Measurements from ENCODE around the gene CNOT3. TPM values are rescaled to one million over a fixed set of nuclear protein-coding genes. Genes with fewer than 3 reads are reported as not detected.

CNOT3 gene
- total RNA-seq, 2 donors from 2014 or later: 84.5 to 107 TPM

DNA sequence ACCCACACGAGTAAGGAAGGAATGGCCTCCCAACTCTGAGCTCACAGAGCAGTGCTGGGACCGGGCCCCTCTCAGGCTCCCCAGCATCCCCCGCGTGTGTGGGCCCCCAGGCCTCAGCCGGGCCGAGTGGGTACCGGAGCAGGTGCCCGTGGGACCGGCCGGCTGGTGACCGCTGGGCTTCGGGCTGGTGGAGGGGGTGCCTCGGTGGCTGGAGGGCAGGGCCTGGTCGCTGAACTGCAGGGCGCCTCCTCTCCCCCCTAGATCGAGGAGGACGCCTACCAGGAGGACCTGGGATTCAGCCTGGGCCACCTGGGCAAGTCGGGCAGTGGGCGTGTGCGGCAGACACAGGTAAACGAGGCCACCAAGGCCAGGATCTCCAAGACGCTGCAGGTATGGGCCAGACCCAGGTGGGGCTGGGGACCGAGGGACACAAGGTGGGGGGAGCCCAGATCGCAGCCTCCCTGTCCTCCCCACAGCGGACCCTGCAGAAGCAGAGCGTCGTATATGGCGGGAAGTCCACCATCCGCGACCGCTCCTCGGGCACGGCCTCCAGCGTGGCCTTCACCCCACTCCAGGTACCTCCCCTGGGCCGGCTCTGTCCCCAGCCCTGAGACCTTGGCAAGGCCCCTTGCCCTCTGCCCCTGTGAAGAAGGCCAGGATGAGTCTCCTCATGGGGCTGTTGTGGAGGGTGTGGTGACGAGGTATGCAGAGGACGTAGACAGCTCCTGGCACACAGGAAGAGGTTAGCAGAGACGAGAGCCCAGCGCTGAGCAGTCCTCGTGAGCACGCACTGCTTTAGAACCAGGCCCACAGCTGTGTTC is 8.6 kb upstream of the CNOT3 start:
- Mint-ChIP-seq H3K27me3 (ENCODE audit: low read depth) (no peaks in the 10 kb centered on the region), H3K27ac (no peak overlapping the region), H3K4me1 (ENCODE audit: low read depth) (no peaks in the 10 kb centered on the region), H3K9me3 (no peaks in the 10 kb centered on the region), H3K36me3 (ENCODE audit: insufficient read depth in 2 of 2) (peaks cover 0 to 2% of the 10 kb centered on the region in 2 donors), H3K4me3 (no peak overlapping the region)
- no peak for ATAC-seq (replicated peaks in 1 of 2)
- DNase-seq: no peak

GRCh38 chr19:54129617-54129996 is 8.0 kb upstream of the CNOT3 start:
- Mint-ChIP-seq H3K4me3 (no peak overlapping the region), H3K36me3 (ENCODE audit: insufficient read depth in 2 of 2) (peaks cover 0 to 2% of the 10 kb centered on the region in 2 donors), H3K4me1 (ENCODE audit: low read depth) (no peaks in the 10 kb centered on the region), H3K27me3 (ENCODE audit: low read depth) (no peaks in the 10 kb centered on the region), H3K9me3 (no peaks in the 10 kb centered on the region), H3K27ac (no peak overlapping the region)
- DNase-seq: no peak
- ATAC-seq (replicated peaks in 1 of 2): no peak

GRCh38 chr19:54133312-54133956 is 4.1 kb upstream of the CNOT3 start:
- Mint-ChIP-seq H3K27me3 (ENCODE audit: low read depth) (no peaks in the 10 kb centered on the region), H3K9me3 (no peaks in the 10 kb centered on the region), H3K4me1 (ENCODE audit: low read depth) (peaks cover 13% of the 10 kb centered on the region), H3K27ac (no peak overlapping the region), H3K4me3 (no peak overlapping the region), H3K36me3 (ENCODE audit: insufficient read depth in 2 of 2) (peaks cover 0 to under 1% of the 10 kb centered on the region in 2 donors)
- DNase-seq (no peak), ATAC-seq (replicated peaks in 1 of 2) (no peak)

DNA sequence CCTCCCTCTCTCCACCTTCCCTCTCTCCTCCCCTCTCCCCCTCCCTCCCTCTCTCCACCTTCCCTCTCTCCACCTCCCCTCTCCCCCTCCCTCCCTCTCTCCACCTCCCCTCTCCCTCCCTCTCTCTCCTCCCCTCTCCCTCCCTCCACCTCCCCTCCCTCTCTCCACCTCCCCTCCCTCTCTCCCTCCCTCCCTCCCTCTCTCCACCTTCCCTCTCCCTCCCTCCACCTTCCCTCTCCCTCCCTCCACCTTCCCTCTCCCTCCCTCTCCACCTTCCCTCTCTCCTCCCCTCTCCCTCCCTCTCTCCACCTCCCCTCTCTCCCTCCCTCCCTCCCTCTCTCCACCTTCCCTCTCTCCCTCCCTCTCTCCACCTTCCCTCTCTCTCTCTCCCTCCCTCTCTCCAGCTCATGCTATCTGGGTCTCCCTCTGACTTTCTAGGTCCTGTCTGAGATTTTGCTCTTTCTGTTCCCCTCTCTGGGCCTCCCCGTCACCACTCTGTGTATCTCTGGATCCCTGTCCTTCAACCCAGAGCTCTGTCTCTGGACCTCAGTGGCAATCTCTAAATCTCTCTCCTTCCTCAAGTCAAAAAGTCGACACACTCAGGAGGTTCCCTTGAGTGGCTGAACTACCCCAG is 3.5 kb upstream of the CNOT3 start:
- Mint-ChIP-seq H3K9me3 (no peaks in the 10 kb centered on the region), H3K4me3 (no peak overlapping the region), H3K27ac (no peak overlapping the region), H3K4me1 (ENCODE audit: low read depth) (peaks cover 19% of the 10 kb centered on the region), H3K27me3 (ENCODE audit: low read depth) (no peaks in the 10 kb centered on the region), H3K36me3 (ENCODE audit: insufficient read depth in 2 of 2) (peaks cover 3 to 6% of the 10 kb centered on the region in 2 donors)
- ATAC-seq (replicated peaks in 1 of 2) (no peak), DNase-seq (no peak)

DNA sequence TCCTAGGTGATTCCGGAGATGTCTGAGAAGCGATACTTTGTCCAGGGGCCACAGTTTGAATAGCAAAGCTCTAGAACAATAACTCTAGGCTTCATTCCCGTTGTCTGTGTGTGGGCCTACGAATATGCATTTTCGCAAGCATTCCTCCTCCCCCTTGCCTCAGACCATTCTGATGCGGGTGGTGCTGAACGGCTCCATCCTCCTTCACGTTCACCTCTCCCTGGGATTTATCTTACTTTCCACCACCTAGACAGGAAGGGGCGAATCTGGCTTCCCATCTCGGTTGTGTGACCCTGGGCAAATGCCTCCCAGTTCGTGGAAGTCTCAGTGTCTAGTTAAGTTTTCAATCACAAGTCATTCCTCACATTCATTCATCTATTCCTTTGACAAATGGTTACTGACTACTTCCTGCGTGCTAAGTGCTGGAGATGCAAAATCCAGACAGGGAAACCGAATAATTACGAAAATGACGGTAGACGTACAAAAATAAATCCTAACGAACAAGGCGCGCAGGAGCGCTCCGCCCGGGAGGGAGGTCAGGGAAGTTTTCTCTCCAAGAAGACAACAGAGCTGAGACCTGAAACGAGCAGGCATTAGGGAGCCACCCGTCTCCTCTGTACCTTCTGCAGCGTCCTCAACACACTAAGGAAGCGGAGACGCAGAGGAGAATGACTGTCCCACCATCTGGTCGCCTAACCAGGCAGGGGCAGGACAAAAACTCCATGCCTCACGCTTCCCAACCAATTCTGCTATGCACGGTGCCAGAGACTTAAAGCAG is 1.3 kb upstream of the CNOT3 start:
- DNase-seq: no peak
- Mint-ChIP-seq H3K27me3 (ENCODE audit: low read depth) (no peaks in the 10 kb centered on the region), H3K36me3 (ENCODE audit: insufficient read depth in 2 of 2) (peaks cover 6 to 7% of the 10 kb centered on the region in 2 donors), H3K9me3 (no peaks in the 10 kb centered on the region), H3K4me1 (ENCODE audit: low read depth) (peaks cover 38% of the 10 kb centered on the region), H3K4me3 (peak overlapping the region; percentile 90 to 97), H3K27ac (no peak overlapping the region)
- no peak for ATAC-seq (replicated peaks in 1 of 2)

GRCh38 chr19:54136864-54137698 is 481 bp upstream of the CNOT3 start:
- Mint-ChIP-seq H3K27me3 (ENCODE audit: low read depth) (no peaks in the 10 kb centered on the region), H3K4me3 (peak overlapping the region; percentile 90 to 97), H3K4me1 (ENCODE audit: low read depth) (peaks cover 44% of the 10 kb centered on the region), H3K9me3 (no peaks in the 10 kb centered on the region), H3K27ac (peak overlapping the region; percentile 71), H3K36me3 (ENCODE audit: insufficient read depth in 2 of 2) (peaks cover 6 to 7% of the 10 kb centered on the region in 2 donors)
- ATAC-seq (replicated peaks in 1 of 2) (peak; percentile 86), DNase-seq (peak; percentile 97 to 99)

DNA sequence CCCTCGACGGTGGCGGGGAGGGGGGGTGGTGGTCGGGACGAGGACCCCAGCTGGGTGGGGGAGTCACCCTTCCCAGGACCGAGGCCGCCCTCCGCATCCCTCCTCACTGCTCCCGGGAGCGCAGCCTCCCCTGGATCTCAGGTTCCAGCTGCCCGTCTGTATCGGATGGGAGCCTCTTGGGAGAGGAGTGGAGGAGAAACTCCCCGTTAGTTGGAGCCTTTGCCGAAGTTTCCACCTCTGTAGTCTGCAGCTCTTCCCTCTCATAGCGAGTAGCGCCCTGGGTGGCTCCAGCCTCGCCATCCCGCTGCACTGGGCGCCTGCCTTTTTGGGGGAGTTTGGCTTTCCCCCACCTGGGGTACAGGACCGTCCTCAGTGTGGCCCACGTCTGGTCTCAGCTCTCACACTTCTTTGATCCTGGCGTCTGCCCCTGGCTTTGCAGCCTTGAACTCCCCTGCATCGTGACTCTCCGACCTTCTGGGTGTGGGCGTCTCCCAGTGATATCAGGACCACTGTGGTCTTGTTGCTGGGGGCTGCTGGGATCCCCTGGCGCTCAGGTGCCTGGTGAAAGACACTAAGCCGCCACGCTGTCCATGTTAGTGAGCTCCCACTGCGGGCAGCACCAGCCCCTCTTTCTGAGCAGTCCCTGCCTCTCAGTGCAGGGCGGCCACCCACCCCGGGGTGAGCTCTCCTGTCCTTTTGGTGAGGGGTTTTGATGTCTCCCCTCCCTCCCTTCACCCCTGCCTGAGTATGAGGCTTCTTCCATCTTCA is 1.1 kb downstream of the CNOT3 start:
- H3K4me1 Mint-ChIP-seq (ENCODE audit: low read depth): peaks cover 50% of the 10 kb centered on the region
- H3K27me3 Mint-ChIP-seq (ENCODE audit: low read depth): no peaks in the 10 kb centered on the region
- peaks cover 8 to 13% of the 10 kb centered on the region in 2 donors for H3K36me3 Mint-ChIP-seq (ENCODE audit: insufficient read depth in 2 of 2)
- peak overlapping the region; percentile 97 for H3K4me3 Mint-ChIP-seq
- no peak for ATAC-seq (replicated peaks in 1 of 2)
- peak overlapping the region; percentile 95 for H3K27ac Mint-ChIP-seq
- peak in 1 of 2 donors; percentile 50 for DNase-seq
- H3K9me3 Mint-ChIP-seq: no peaks in the 10 kb centered on the region

DNA sequence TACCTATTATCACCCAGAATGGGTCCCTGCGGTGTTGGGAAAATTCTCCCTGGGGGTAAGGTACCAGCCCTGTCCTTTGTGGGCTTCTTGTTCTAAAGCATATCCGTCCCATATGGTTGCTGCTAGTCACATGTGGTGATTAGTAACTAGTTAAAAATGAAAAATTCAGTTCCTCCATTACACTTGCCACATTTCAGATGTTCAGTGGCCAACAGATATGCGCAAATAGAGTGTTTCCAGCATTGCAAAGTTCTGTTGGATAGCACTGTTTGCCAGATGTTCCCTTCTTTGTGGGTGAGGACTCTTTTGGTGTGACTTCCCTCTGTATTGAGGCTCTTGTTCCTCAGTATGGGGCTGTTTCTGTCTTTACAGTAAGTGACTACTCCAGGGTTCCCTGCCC is 3.8 kb downstream of the CNOT3 start:
- Mint-ChIP-seq H3K4me3 (no peak overlapping the region), H3K9me3 (no peaks in the 10 kb centered on the region), H3K4me1 (ENCODE audit: low read depth) (peaks cover 44% of the 10 kb centered on the region), H3K36me3 (ENCODE audit: insufficient read depth in 2 of 2) (peaks cover 8 to 26% of the 10 kb centered on the region in 2 donors), H3K27ac (no peak overlapping the region), H3K27me3 (ENCODE audit: low read depth) (no peaks in the 10 kb centered on the region)
- ATAC-seq (replicated peaks in 1 of 2) (no peak), DNase-seq (no peak)

GRCh38 chr19:54142166-54142780 is 4.7 kb downstream of the CNOT3 start:
- ATAC-seq (replicated peaks in 1 of 2) (no peak), DNase-seq (no peak)
- no peaks in the 10 kb centered on the region for H3K9me3 Mint-ChIP-seq
- H3K27ac Mint-ChIP-seq: peak overlapping the region; percentile 34
- H3K4me3 Mint-ChIP-seq: no peak overlapping the region
- H3K4me1 Mint-ChIP-seq (ENCODE audit: low read depth): peaks cover 38% of the 10 kb centered on the region
- H3K27me3 Mint-ChIP-seq (ENCODE audit: low read depth): no peaks in the 10 kb centered on the region
- H3K36me3 Mint-ChIP-seq (ENCODE audit: insufficient read depth in 2 of 2): peaks cover 8 to 31% of the 10 kb centered on the region in 2 donors

- Mint-ChIP-seq H3K4me3 (no peak overlapping the region), H3K27ac (no peak overlapping the region), H3K36me3 (ENCODE audit: insufficient read depth in 2 of 2) (peaks cover 4 to 32% of the 10 kb centered on the region in 2 donors), H3K4me1 (ENCODE audit: low read depth) (peaks cover 15% of the 10 kb centered on the region), H3K27me3 (ENCODE audit: low read depth) (no peaks in the 10 kb centered on the region), H3K9me3 (no peaks in the 10 kb centered on the region)
- peak in 1 of 2 donors; percentile 16 for ATAC-seq (replicated peaks in 1 of 2)
- DNase-seq: no peak
These were observed 8.1 kb downstream of the CNOT3 start for GRCh38 chr19:54145541-54146158.

DNA sequence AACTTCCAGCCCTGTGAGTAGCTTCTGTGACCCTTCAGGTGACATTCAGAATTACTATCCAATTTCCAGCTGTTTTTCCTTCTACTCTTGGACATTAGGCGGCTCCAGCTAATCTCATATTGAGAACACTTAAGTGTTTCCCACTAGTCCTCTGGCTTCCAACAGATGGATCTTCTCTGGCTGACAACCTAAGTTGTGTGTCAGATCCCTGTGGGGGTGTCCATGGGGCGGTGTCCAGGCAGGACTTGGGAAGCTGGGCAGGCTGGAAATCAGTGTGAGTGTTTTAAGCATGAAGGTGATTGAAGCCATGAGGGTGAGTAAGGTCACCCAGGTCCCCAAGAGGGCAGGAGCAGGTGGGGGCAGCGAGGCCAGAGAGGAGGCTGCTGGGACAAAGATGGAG is 10.1 kb downstream of the CNOT3 start:
- H3K27me3 Mint-ChIP-seq (ENCODE audit: low read depth): no peaks in the 10 kb centered on the region
- H3K9me3 Mint-ChIP-seq: no peaks in the 10 kb centered on the region
- DNase-seq (no peak), ATAC-seq (replicated peaks in 1 of 2) (no peak)
- H3K36me3 Mint-ChIP-seq (ENCODE audit: insufficient read depth in 2 of 2): peaks cover under 1 to 33% of the 10 kb centered on the region in 2 donors
- H3K4me1 Mint-ChIP-seq (ENCODE audit: low read depth): peaks cover 5% of the 10 kb centered on the region
- no peak overlapping the region for H3K27ac Mint-ChIP-seq
- no peak overlapping the region for H3K4me3 Mint-ChIP-seq

Measured in activated T-cell treated with anti-CD3 and anti-CD28 coated beads, Interleukin-2, amount 50 U/mL, for 72 hours (primary cell).